PC-9 (cell line): ENCODE measurements around the gene MAPKAP1. TPM values are rescaled to one million over a fixed set of nuclear protein-coding genes. Genes with fewer than 3 reads are reported as not detected.
A peak's percentile ranks its signal among the peaks of the same experiment; 100 is the strongest.

Experiments
- BruUV-seq: library from RNA; stranded (reverse); fragments of 400-500 nt; replicated peaks from 2 replicates; lab custom pipeline; 2021; lab: Mats Ljungman, UMichigan
- CTCF ChIA-PET: fragments of 300-600 bp; sonication (Branson Sonifier 250); formaldehyde crosslinking; loops from one replicate; lab custom pipeline; 2022; ENCODE audit warnings: antibody characterized with exemption; lab: Charles Lee
- POLR2A ChIA-PET: fragments of 300-600 bp; sonication (Branson Sonifier 250); formaldehyde crosslinking; loops from one replicate; lab custom pipeline; 2022; ENCODE audit warnings: antibody characterized with exemption; ENCODE audit not compliant: unreplicated experiment; lab: Charles Lee
- DNase-seq, 2 experiments: peaks; one replicate each; pipeline versions ENCODE4 v3.0.0 to v3.0.0-alpha.2; 2015 to 2022; ENCODE audit warnings: mixed read lengths in 1 of 2
- H2AFZ ChIP-seq: fragments of 200-600 bp; sonication (generic); 2 replicates; pipeline ENCODE4 v1.8.1; 2017; ENCODE audit warnings: antibody characterized with exemption
- H3F3A ChIP-seq: fragments of 200-600 bp; sonication (generic); 2 replicates; pipeline ENCODE4 v1.8.1; 2017; ENCODE audit warnings: antibody characterized with exemption, mild to moderate bottlenecking, low read depth; ENCODE audit not compliant: insufficient read depth
- H3K27ac ChIP-seq: fragments of 200-600 bp; sonication (generic); 2 replicates; pipeline ENCODE4 v1.6.1; 2016; ENCODE audit warnings: mixed run types
- H3K27me3 ChIP-seq: fragments of 200-600 bp; sonication (generic); 2 replicates; pipeline ENCODE4 v1.6.1; 2016; ENCODE audit warnings: low read depth, mixed run types; ENCODE audit not compliant: insufficient read depth
- H3K36me3 ChIP-seq: fragments of 200-600 bp; sonication (generic); 2 replicates; pipeline ENCODE4 v1.6.1; 2016; ENCODE audit warnings: low read depth, mixed run types
- H3K4me1 ChIP-seq: fragments of 200-600 bp; sonication (generic); replicated peaks from 2 replicates; pipeline ENCODE4 v1.6.1; 2016; ENCODE audit warnings: mixed run types; ENCODE audit not compliant: insufficient read depth
- H3K4me2 ChIP-seq: fragments of 200-600 bp; sonication (generic); 2 replicates; pipeline ENCODE4 v1.6.1; 2017; ENCODE audit warnings: mixed run types
- H3K4me3 ChIP-seq: fragments of 200-600 bp; sonication (generic); 2 replicates; pipeline ENCODE4 v1.6.1; 2016; ENCODE audit warnings: mixed run types
- H3K79me2 ChIP-seq: fragments of 200-600 bp; sonication (generic); 2 replicates; pipeline ENCODE4 v1.6.1; 2017; ENCODE audit warnings: low read depth, mixed run types
- H3K9me2 ChIP-seq: fragments of 200-600 bp; sonication (generic); 2 replicates; pipeline ENCODE4 v1.8.1; 2017; ENCODE audit warnings: mild to moderate bottlenecking; ENCODE audit not compliant: insufficient read depth
- H3K9me3 ChIP-seq: fragments of 200-600 bp; sonication (generic); 2 replicates; pipeline ENCODE4 v1.8.1; 2016; ENCODE audit warnings: low read depth; ENCODE audit not compliant: insufficient read depth
- H4K20me1 ChIP-seq: fragments of 200-600 bp; sonication (generic); 2 replicates; pipeline ENCODE4 v1.8.1; 2017; ENCODE audit not compliant: insufficient read depth
- EZH2 ChIP-seq: fragments of 200-600 bp; sonication (generic); IDR thresholded peaks from 2 replicates; pipeline ENCODE4 v1.8.0; 2017; ENCODE audit warnings: antibody characterized with exemption, low read depth
- intact Hi-C: fragments of 100-400 bp; cut with micrococcal nuclease; formaldehyde crosslinking; loops from one replicate; pipeline ENCODE4 v1.10.0; 2022; ENCODE audit not compliant: unreplicated experiment
- total RNA-seq: library from RNA; stranded (reverse); gene quantifications from 2 replicates; pipeline ENCODE4 v1.2.3, GENCODE V29; 2021
- TF ChIP-seq, protein P1 (sequence below): fragments of 200-600 bp; sonication (generic); conservative IDR thresholded peaks from 2 replicates; pipeline ENCODE4 v1.6.1; 2017; ENCODE audit warnings: mixed run types, antibody characterized with exemption, mild to moderate bottlenecking, moderate library complexity

Gene MAPKAP1
- total RNA-seq, 1 experiment from 2014 or later = 115 TPM

DNA sequence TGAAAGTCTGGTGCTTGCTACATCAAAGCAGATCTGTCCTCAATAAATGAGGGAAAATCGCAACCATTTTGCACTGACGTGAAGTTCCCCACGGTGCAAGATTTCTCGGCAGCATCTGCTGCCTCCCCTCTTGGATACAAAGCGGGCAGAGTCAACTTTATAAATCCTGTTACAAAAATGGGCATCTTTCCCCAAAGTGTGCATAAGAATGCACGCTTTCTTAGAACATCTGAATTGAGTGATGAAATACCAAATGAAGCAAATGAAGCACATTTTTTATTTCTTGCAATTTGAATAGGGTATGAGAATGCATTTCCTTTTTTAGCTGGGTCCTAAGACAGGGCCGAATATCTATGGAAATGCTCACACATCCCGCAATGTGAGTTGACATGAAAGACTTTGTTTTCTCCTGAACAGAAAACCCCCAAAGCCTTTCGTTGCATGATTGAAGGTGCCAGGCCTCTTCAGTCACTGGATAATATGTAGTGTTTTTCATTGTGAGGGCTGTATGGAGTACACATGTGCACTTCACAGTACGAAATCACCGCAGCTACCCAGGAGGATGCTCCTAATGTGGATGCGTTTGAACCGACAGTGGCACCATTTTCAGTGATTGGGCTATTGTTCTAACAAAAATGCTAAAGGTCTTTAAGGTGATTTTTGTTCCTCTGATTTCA, 19.6 kb upstream of the MAPKAP1 start:
- Histone ChIP-seq H2AFZ (no peak overlapping the region), H3K4me3 (no peak overlapping the region), H3K4me1 (no peaks in the 10 kb centered on the region), H3K27me3 (peaks cover 3% of the 10 kb centered on the region; the same call in 1 of the 2 replicates), H3K36me3 (no peaks in the 10 kb centered on the region), H3K9me2 (no peaks in the 10 kb centered on the region), H3F3A (no peaks in the 10 kb centered on the region), H3K4me2 (no peak overlapping the region), H4K20me1 (no peaks in the 10 kb centered on the region), H3K9me3 (no peaks in the 10 kb centered on the region), H3K27ac (no peak overlapping the region), H3K79me2 (no peaks in the 10 kb centered on the region)
- CTCF ChIA-PET = no interaction called here
- no peak for TF ChIP-seq EZH2
- TF ChIP-seq, protein P1, sequence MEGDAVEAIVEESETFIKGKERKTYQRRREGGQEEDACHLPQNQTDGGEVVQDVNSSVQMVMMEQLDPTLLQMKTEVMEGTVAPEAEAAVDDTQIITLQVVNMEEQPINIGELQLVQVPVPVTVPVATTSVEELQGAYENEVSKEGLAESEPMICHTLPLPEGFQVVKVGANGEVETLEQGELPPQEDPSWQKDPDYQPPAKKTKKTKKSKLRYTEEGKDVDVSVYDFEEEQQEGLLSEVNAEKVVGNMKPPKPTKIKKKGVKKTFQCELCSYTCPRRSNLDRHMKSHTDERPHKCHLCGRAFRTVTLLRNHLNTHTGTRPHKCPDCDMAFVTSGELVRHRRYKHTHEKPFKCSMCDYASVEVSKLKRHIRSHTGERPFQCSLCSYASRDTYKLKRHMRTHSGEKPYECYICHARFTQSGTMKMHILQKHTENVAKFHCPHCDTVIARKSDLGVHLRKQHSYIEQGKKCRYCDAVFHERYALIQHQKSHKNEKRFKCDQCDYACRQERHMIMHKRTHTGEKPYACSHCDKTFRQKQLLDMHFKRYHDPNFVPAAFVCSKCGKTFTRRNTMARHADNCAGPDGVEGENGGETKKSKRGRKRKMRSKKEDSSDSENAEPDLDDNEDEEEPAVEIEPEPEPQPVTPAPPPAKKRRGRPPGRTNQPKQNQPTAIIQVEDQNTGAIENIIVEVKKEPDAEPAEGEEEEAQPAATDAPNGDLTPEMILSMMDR = no peak
- intact Hi-C loops = no loop called here
- no peak for DNase-seq
- POLR2A ChIA-PET = no interaction called here
- BruUV-seq = no TSS peak

DNA sequence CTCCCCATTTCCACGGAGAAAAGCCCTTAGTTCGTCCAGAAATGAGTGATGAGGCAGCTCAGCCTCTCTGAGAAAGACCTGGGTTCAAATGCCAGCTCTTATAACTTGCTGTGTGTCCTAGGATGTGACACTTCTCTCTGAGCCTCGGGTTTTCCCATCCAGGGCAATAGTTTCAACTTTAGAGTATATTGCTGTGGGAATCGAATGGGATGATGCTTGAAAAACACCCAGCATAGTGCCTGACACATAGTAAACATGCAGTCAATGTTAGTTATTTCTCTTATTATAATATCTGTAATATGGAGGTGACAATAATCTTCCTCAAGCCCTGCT, 430 bp upstream of the MAPKAP1 start:
- peak overlapping the region; percentile 97 for H3K4me2 ChIP-seq
- peaks cover 20% of the 10 kb centered on the region; the same call in 1 of the 2 replicates for H3K4me1 ChIP-seq
- H3K9me2 ChIP-seq = no peaks in the 10 kb centered on the region
- POLR2A ChIA-PET = interaction anchor here (0.5 to 0.7 kb wide), 4 partner anchors 28 to 396 kb away, joined by 3 to 5 read pairs (median 4); no protein-coding TSS in a partner anchor
- intact Hi-C loops = no loop called here
- peak overlapping the region; percentile 99 for H2AFZ ChIP-seq
- H3K79me2 ChIP-seq = peaks cover 43% of the 10 kb centered on the region
- H3K4me3 ChIP-seq = peak overlapping the region; percentile 95; the same call in 1 of the 2 replicates
- H3K27me3 ChIP-seq = no peaks in the 10 kb centered on the region
- TF ChIP-seq, protein P1 = no peak
- TF ChIP-seq EZH2 = no peak
- H3F3A ChIP-seq = no peaks in the 10 kb centered on the region
- BruUV-seq = TSS peak; percentile 99
- DNase-seq = no peak
- H4K20me1 ChIP-seq = no peaks in the 10 kb centered on the region
- CTCF ChIA-PET = interaction anchor here (0.6 kb wide), 1 partner anchor 928 kb away, joined by 24 read pairs; no protein-coding TSS in a partner anchor
- H3K9me3 ChIP-seq = no peaks in the 10 kb centered on the region
- no peaks in the 10 kb centered on the region for H3K36me3 ChIP-seq
- H3K27ac ChIP-seq = no peak overlapping the region

DNA sequence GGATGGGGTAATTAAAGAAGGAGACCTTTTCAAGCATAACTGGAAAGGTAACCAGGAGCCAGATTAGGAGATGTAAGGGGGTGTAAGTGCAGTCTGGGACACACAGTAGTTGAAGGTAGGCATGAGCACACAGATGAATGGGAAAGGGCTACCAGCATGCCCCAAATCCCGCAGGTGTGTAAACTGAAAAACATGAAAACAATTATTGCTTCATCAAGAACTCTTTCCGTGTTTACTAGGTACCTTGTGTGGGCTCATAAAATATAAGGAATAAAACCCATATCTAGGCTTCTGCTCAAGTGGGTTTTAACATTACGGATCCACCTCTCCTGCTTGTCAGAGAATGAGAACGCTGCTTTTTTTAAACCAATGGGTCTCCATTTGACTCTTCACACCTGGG, 1.1 kb downstream of the MAPKAP1 start:
- H3K27me3 ChIP-seq = no peaks in the 10 kb centered on the region
- H3K4me2 ChIP-seq = peak overlapping the region; percentile 97
- DNase-seq = no peak
- no peak for TF ChIP-seq EZH2
- TF ChIP-seq, protein P1 = no peak
- POLR2A ChIA-PET = no interaction called here
- H4K20me1 ChIP-seq = no peaks in the 10 kb centered on the region
- H3K9me2 ChIP-seq = no peaks in the 10 kb centered on the region
- H3K4me3 ChIP-seq = peak overlapping the region; percentile 95
- H2AFZ ChIP-seq = no peak overlapping the region
- intact Hi-C loops = no loop called here
- H3K79me2 ChIP-seq = peaks cover 57% of the 10 kb centered on the region
- no peak overlapping the region for H3K27ac ChIP-seq
- no peaks in the 10 kb centered on the region for H3K36me3 ChIP-seq
- no TSS peak for BruUV-seq
- no peaks in the 10 kb centered on the region for H3F3A ChIP-seq
- H3K4me1 ChIP-seq = peaks cover 20% of the 10 kb centered on the region; the same call in 1 of the 2 replicates
- CTCF ChIA-PET = no interaction called here
- H3K9me3 ChIP-seq = no peaks in the 10 kb centered on the region
